Sigmoid colon (tissue), 7 donors: Measurements from ENCODE around the gene BDKRB2. TPM values are rescaled to one million over a fixed set of nuclear protein-coding genes. Genes with fewer than 3 reads are reported as not detected.
A peak's percentile ranks its signal among the peaks of the same experiment; 100 is the strongest.

Experiments used
- DNase-seq: peaks from one replicate; pipeline ENCODE4 v3.0.0-alpha.2; 2019
- H3K27ac ChIP-seq, 4 donors: fragments of 200-600 bp; sonication (generic); one replicate each; pipeline ENCODE4 v1.5.1; 2016 to 2019; ENCODE audit warnings: mild to moderate bottlenecking in 1 of 4
- H3K27me3 ChIP-seq, 3 donors: fragments of 200-600 bp; sonication (generic); one replicate each; pipeline ENCODE4 v1.5.1; 2019; ENCODE audit warnings: mild to moderate bottlenecking in 1 of 3
- H3K36me3 ChIP-seq, 4 donors: fragments of 200-600 bp; sonication (generic); one replicate each; pipeline ENCODE4 v1.5.1; 2016 to 2019
- H3K4me1 ChIP-seq, 4 donors: fragments of 200-600 bp; sonication (generic); one replicate each; pipeline ENCODE4 v1.5.1; 2017 to 2019
- H3K4me3 ChIP-seq, 4 donors: fragments of 200-600 bp; sonication (generic); one replicate each; pipeline ENCODE4 v1.5.1; 2017 to 2019; ENCODE audit warnings: mild to moderate bottlenecking in 2 of 4, moderate library complexity in 1 of 4
- H3K9me3 ChIP-seq, 4 donors: fragments of 200-600 bp in 3 of 4; sonication (generic) in 3 of 4; one replicate each; pipeline versions ENCODE4 v1.5.1 to v1.6.1; 2013 to 2019
- CTCF ChIP-seq, 4 experiments: fragments of 450-650 bp in 3 of 4; fragments of 200-600 bp in 1 of 4; IDR thresholded peaks; one replicate each; pipeline ENCODE4 v1.5.1; 2016 to 2019; ENCODE audit warnings: antibody characterized with exemption in 4 of 4, mild to moderate bottlenecking in 3 of 4, moderate library complexity in 2 of 4
- EP300 ChIP-seq, 4 donors: sonication (generic); formaldehyde crosslinking; IDR thresholded peaks; one replicate each; pipeline ENCODE4 v1.6.1; 2017; ENCODE audit warnings: antibody characterized with exemption in 4 of 4
- POLR2A ChIP-seq, 2 donors: fragments of 450-650 bp; IDR thresholded peaks; one replicate each; pipeline ENCODE4 v1.6.1; 2016; ENCODE audit warnings: antibody characterized with exemption in 2 of 2, mild to moderate bottlenecking in 2 of 2, moderate library complexity in 2 of 2
- POLR2AphosphoS5 ChIP-seq, 4 donors: sonication (generic); formaldehyde crosslinking; IDR thresholded peaks; one replicate each; pipeline ENCODE4 v1.6.1; 2017; ENCODE audit warnings: antibody characterized with exemption in 4 of 4
- WGBS, 2 donors: extraction: QIAGEN DNeasy Blood & Tissue Kit; methylation state at CpG; one replicate each; pipeline ENCODE4 v1.1.7; 2013; 5-methylcytosine and 5-hydroxymethylcytosine counted together
- intact Hi-C: fragments of 100-400 bp; cut with DNase I; formaldehyde crosslinking; loops from one replicate; pipeline ENCODE4 v1.15.1; 2023
- polyA plus RNA-seq, 3 donors: library from polyadenylated mRNA; stranded (reverse); fragments of 200-250 nt; gene quantifications; one replicate each; pipeline ENCODE4 v1.2.3, GENCODE V29; 2013
- total RNA-seq, 4 donors: library from RNA; depleted of rRNA; stranded (reverse); fragments of >200 nt; gene quantifications; one replicate each; pipeline ENCODE4 v1.1.0, GENCODE V29; 2016
- donor health status: healthy with polysubstance abuse.
- donor health status: Bipolar disorder and iron deficiency.
- donor health status: healthy.

BDKRB2 gene
- total and polyA plus RNA-seq, 7 donors = 1.8 to 10.8 (median 4.5) TPM

- 82% methylated on average over 5 of the region's 5 CpGs for WGBS, 2 donors
Observed at GRCh38 chr14:96164861-96165490, 39.7 kb upstream of the BDKRB2 start.

GRCh38 chr14:96165493-96166436, 38.9 kb upstream of the BDKRB2 start:
- intact Hi-C loops = no loop called here
- no peaks in the 10 kb centered on the region for H3K36me3 ChIP-seq
- peaks cover 0 to 15% (median 10%) of the 10 kb centered on the region in 4 donors for H3K4me1 ChIP-seq
- H3K27ac ChIP-seq = no peak overlapping the region
- H3K4me3 ChIP-seq = no peak overlapping the region
- no peaks in the 10 kb centered on the region for H3K27me3 ChIP-seq
- TF ChIP-seq POLR2AphosphoS5 (IDR thresholded peaks at IDR 0.05) (no peak), CTCF (IDR thresholded peaks at IDR 0.05) (no peak), POLR2A (IDR thresholded peaks at IDR 0.05) (no peak), EP300 (IDR thresholded peaks at IDR 0.05) (no peak)
- WGBS, 2 donors = 77 to 81% methylated on average over 12 of the region's 12 CpGs
- no peaks in the 10 kb centered on the region for H3K9me3 ChIP-seq
- DNase-seq = peak; percentile 26

More at GRCh38 chr14:96164861-96165490, 39.7 kb upstream of the BDKRB2 start:
- H3K4me1 ChIP-seq = peaks cover 0 to 19% (median 16%) of the 10 kb centered on the region in 4 donors
- H3K9me3 ChIP-seq = no peaks in the 10 kb centered on the region
- intact Hi-C loops = no loop called here
- no peak overlapping the region for H3K27ac ChIP-seq
- H3K27me3 ChIP-seq = no peaks in the 10 kb centered on the region
- TF ChIP-seq EP300 (IDR thresholded peaks at IDR 0.05) (no peak), CTCF (IDR thresholded peaks at IDR 0.05) (no peak), POLR2A (IDR thresholded peaks at IDR 0.05) (no peak), POLR2AphosphoS5 (IDR thresholded peaks at IDR 0.05) (no peak)
- H3K4me3 ChIP-seq = no peak overlapping the region
- no peaks in the 10 kb centered on the region for H3K36me3 ChIP-seq
- peak; percentile 52 for DNase-seq

- intact Hi-C loops = no loop called here
- Histone ChIP-seq H3K27ac (no peak overlapping the region), H3K27me3 (no peaks in the 10 kb centered on the region), H3K4me3 (no peak overlapping the region), H3K9me3 (no peaks in the 10 kb centered on the region), H3K36me3 (no peaks in the 10 kb centered on the region), H3K4me1 (peaks cover 0 to 14% (median 9%) of the 10 kb centered on the region in 4 donors)
- DNase-seq = peak; percentile 25
- WGBS, 2 donors = 79 to 81% methylated on average over 10 of the region's 10 CpGs
- TF ChIP-seq EP300 (IDR thresholded peaks at IDR 0.05) (no peak), CTCF (IDR thresholded peaks at IDR 0.05) (no peak), POLR2AphosphoS5 (IDR thresholded peaks at IDR 0.05) (no peak), POLR2A (IDR thresholded peaks at IDR 0.05) (no peak)
Observed at GRCh38 chr14:96166461-96167223, 38.0 kb upstream of the BDKRB2 start.

GRCh38 chr14:96167224-96168148, 37.2 kb upstream of the BDKRB2 start:
- 65 to 76% methylated on average over 8 of the region's 8 CpGs for WGBS, 2 donors
- no peak for TF ChIP-seq EP300 (IDR thresholded peaks at IDR 0.05)
- H3K4me1 ChIP-seq = peaks cover 0 to 14% (median 9%) of the 10 kb centered on the region in 4 donors
- intact Hi-C loops = no loop called here
- no peaks in the 10 kb centered on the region for H3K27me3 ChIP-seq
- H3K4me3 ChIP-seq = no peak overlapping the region
- no peak overlapping the region for H3K27ac ChIP-seq
- peak; percentile 51 for DNase-seq
- no peaks in the 10 kb centered on the region for H3K36me3 ChIP-seq
- no peaks in the 10 kb centered on the region for H3K9me3 ChIP-seq
